GM12892 (cell line): ENCODE results near the gene ERFE.

ENCODE experiments used
- POLR2A ChIP-seq: IDR thresholded peaks from 2 replicates; pipeline ENCODE4 v1.6.1; 2011; ENCODE audit warnings: low read depth, low read length, control low read depth
- POLR2AphosphoS5 ChIP-seq: IDR thresholded peaks from 2 replicates; pipeline ENCODE4 v1.6.1; 2011; ENCODE audit warnings: low read depth, low read length, control low read depth

- TF ChIP-seq POLR2AphosphoS5 (no peak), POLR2A (no peak)
These were observed 2.7 kb downstream of the ERFE start for GRCh38 chr2:238161291-238162051.
